Measurements from ENCODE around the gene NTSR1.
A peak's percentile ranks its signal among the peaks of the same experiment; 100 is the strongest.

Gene NTSR1

GRCh38 chr20:62694868-62695267 is 13.8 kb upstream of the NTSR1 start:
- no peak for DNase-seq

- no peak for DNase-seq
Observed at GRCh38 chr20:62695448-62696414, 12.9 kb upstream of the NTSR1 start.

- DNase-seq, result no peak
Observed at GRCh38 chr20:62696434-62696957, 12.1 kb upstream of the NTSR1 start.

GRCh38 chr20:62696989-62697388 is 11.6 kb upstream of the NTSR1 start:
- DNase-seq, result no peak

GRCh38 chr20:62697468-62697912 is 11.1 kb upstream of the NTSR1 start:
- no peak for DNase-seq

- no peak for DNase-seq
Observed at GRCh38 chr20:62698231-62698630, 10.4 kb upstream of the NTSR1 start.

- DNase-seq, result no peak
Observed at GRCh38 chr20:62699296-62699695, 9.3 kb upstream of the NTSR1 start.

- DNase-seq, result no peak
Observed at GRCh38 chr20:62699741-62700140, 8.9 kb upstream of the NTSR1 start.

GRCh38 chr20:62700261-62700930 is 8.2 kb upstream of the NTSR1 start:
- DNase-seq, result no peak

- DNase-seq, result no peak
Observed at GRCh38 chr20:62701161-62702012, 7.2 kb upstream of the NTSR1 start.

- DNase-seq, result no peak
Observed at GRCh38 chr20:62702013-62702300, 6.7 kb upstream of the NTSR1 start.

- DNase-seq, result peak; percentile 99
Observed at GRCh38 chr20:62702895-62703852, 5.5 kb upstream of the NTSR1 start.

GRCh38 chr20:62703853-62704228 is 4.8 kb upstream of the NTSR1 start:
- no peak for DNase-seq

- DNase-seq, result peak; percentile 92
Observed at GRCh38 chr20:62704341-62704948, 4.2 kb upstream of the NTSR1 start.

GRCh38 chr20:62705627-62706026 is 3.0 kb upstream of the NTSR1 start:
- DNase-seq, result no peak

- no peak for DNase-seq
Observed at GRCh38 chr20:62706344-62706743, 2.3 kb upstream of the NTSR1 start.

GRCh38 chr20:62706857-62707256 is 1.8 kb upstream of the NTSR1 start:
- no peak for DNase-seq

- DNase-seq, result no peak
Observed at GRCh38 chr20:62707276-62707920, 1.2 kb upstream of the NTSR1 start.

GRCh38 chr20:62707921-62708521 is 615 bp upstream of the NTSR1 start:
- DNase-seq, result peak; percentile 97

- DNase-seq, result no peak
Observed at GRCh38 chr20:62709537-62709905, 885 bp downstream of the NTSR1 start.
